Suppressor macrophage treated with lipopolysaccharide for 1 hour (primary cell): ENCODE results near the gene CLIC6.
A peak's percentile ranks its signal among the peaks of the same experiment; 100 is the strongest.

ENCODE experiments used
- DNase-seq, 3 donors: peaks; one replicate each; pipeline ENCODE4 v3.0.0-alpha.2; 2020 to 2022

Gene CLIC6

DNA sequence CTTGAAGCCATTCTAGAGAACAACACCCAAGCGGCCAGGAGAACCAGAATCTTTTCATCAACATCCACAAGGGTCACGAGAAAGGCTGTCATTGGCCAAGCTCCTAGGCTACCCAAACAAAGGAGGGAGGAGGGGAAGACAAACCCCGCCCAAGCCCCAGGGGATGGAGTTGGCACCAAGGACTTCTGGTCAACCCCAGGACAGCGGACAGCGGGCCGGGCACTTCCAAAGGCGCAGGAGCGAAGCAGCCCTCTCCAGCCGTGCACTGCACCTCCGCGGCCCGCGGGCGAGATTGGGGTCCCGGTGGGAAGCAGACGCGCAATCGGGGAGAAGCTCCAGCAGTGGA, at the start of gene CLIC6:
TSS of gene CLIC6 (plus strand) at position 192 of the 346 bp plus-strand sequence. CDS start 395 bp downstream, outside the sequence.
- peak in 1 of 3 donors; percentile 9 for DNase-seq

DNA sequence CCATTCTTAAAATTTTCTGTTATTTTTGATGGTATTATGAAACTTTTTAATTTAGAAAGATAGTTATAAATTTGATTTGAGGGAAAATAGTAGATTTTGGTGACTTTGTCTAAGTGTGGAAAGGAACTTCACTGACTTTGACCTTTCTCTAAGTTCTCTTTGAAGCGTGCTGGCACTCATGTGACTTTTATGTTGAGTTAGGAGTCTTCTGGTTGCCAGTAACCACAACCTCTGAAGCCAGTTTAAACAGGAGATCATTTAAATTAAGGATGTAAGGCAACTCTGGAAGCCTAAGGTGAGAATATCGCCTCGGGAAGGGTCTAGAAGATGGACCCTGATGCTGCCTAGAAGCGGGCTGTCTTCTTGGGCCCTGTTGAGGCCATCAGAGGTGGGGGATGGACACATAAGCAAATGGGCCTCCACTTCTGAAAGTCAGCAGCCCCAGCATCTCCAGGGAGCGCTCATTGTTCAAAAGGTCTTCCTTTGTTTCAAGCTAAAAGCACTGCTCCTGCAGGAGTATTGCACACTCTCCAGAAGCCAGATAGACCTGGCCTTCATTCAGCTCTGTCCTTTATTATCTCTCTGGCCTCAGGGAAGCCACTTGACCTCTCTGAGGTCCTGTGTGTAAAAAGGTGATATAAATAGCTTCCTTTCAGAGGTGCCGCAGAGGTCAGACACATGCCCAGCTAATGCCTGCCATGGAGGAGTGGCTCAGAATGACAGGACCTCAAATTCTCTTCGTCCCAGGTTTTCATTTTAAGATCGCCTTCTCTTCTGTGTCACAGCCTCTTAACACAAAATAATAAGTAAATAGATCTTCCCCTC, 48.7 kb upstream of the CLIC6 start:
- DNase-seq = no peak

DNA sequence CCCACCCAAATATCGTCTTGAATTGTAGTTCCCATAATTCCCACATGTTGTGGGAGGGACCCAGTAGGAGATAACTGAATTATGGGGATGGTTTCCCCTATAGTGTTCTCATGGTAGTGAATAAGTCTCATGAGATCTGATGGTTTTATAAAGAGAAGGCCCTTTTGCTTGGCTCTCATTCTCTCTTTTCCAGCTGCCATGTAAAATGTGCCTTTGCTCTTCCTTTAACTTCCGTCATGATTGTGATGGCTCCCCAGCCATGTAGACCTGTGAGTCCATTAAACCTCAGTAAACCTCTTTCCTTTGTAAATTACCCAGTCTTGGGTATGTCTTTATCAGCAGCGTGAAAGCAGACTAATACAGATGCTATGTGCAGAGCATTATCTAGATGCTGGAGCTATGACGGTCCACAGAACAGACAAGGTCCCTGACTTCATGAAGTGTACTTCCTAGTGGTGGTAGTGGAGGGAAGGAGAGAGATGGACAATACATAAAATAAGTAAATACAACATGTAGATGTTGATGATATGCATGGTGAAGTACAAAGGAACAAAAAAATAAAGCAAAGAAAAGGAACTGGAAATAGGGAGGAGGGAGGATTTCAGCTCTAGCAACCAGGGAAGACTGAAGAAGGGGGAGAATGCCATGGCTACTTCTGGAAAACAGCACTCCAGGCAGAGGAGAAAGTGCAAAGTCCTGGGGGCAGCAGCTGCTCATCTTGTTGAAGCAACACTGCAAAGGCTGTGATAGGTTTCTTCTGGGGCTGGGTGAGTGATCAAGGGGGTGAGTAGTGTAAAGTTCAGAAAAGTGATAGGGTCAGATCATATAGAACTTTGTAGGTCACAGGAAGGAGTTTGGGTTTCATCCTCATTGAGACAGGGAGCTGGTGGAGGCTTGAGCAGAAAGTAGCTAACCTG, 47.1 kb upstream of the CLIC6 start:
- DNase-seq = no peak

DNA sequence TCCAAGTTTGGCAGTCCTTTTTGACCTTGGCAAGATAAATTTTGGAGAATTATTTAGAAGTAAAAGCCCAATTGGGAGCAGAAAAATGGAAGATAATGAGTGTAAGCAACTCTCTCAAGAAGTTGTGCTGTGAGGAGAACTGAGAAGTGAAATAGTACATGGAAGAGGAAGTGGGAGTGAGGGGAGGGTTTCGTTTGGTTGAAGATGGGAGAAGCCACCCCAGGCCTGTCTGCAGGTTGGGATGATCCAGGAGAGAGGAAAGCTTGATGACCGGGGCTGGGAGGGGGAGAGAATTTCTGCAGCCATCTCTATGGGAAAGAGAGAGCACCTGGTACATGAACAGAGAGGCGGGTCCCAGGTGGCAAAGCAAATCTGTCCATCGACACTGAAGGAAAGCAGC, 45.3 kb upstream of the CLIC6 start:
- peak; percentile 25 to 36 (median 26) for DNase-seq

DNA sequence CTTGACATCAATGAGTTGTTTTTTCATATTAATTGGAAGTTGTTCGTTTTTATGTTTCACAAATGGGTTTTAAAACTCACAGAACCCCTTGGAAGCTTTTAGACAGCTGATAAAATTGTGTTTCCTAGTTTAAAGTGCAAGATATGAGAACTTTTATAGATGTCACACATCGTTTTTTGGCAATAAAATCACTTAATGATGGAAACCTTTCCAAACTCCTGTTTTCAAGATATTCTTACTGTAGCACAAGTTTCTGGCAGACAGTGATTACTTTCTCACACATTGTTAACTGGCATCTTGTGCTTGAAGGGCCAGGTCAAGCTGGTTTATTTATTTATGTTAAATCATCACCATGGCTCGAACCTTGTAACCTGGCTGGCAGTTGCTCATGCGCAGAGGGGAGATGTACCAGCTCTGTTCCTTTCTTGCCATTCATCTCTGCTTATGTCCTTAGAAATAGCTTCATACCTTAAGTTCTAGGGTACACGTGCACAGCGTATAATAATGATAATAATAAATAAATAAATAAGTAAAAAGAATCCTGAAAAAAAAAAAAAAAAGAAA, 43.7 kb upstream of the CLIC6 start:
- DNase-seq = no peak

- DNase-seq = no peak
Measured at GRCh38 chr21:34626131-34626530, 42.7 kb upstream of the CLIC6 start.

- peak; percentile 59 to 79 (median 70) for DNase-seq
Measured at GRCh38 chr21:34630536-34631143, 38.2 kb upstream of the CLIC6 start.

GRCh38 chr21:34632498-34632897, 36.3 kb upstream of the CLIC6 start:
- DNase-seq = no peak

DNA sequence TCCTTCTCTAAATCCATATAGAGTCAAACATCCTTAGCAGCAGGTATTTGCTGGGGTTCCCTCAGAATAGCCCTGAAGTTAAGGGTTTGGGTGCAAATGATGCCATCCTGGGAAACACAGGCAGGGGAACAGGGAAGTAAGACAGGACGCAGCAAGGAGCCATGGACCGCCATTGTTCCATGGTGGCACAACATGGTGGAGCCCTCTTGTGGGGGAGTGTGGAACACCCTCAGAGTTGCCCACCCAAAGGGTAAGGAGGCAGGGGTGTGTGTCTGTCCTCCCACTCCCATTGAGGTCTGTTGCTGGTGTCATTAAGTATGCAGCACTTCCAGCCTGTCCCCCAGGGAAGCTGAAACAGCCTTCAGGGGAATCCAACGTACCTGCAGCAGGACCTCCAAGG, 33.5 kb upstream of the CLIC6 start:
- no peak for DNase-seq

DNA sequence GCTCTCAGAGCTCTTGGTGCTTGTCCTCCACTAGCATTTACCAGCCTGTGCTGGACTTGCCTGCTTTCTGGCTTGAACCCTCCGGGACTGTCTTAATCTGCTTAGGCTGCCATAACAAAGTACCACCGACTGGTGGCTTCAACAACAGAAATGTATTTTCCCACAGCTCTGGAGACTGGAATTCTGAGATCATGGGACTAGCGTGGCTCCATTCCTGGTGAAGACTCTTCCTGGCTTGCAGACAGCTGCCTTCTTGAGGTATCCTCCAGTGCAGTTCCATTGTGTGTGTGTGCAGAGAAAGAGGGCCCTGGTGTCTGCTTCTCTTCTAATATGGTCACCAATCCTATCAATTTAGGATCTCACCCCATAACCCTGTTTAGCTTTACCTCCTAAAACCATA, 31.8 kb upstream of the CLIC6 start:
- DNase-seq = no peak

GRCh38 chr21:34639250-34639649, 29.5 kb upstream of the CLIC6 start:
- no peak for DNase-seq

DNA sequence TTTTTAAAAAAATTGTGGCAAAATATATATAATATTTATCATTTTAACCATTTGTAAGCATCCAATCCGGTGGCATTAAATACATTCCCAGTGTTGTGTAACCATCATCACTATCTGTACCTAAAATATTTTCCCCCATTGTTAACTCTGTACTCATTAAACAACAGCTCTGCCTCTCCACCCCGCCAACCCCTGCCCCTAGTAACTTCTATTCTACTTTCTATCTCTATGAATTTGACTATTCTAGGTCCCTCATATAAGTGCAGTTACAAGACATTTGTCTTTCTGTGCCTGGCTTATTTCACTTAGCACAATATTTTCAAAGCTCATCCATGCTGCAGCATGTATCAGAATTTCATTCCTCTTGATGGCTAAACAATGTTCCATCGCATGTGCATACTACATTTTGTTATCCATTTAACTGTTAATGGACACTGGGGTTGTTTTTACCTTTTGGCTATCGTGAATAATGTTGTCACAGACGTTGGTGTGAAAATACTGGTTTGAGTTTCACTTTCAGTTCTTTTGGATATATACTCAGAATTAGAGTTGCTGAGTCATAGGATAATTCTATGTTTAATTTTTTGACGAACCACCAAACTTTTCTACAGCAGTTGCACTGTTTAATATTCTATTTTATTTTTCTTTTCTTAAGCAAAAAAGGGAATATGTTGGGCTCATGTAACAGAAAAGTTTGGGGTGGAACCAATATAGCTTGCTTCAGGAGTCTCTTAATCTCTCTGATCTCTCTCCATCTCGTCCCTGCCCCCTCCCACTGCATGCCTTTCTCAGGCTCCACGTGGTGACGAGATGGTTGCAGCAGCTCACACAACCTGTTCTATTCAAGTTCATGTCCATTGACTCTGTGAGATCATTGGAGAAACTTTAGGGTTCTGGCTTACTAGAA, 28.7 kb upstream of the CLIC6 start:
- DNase-seq = peak in 2 of 3 donors; percentile 45 to 60

DNA sequence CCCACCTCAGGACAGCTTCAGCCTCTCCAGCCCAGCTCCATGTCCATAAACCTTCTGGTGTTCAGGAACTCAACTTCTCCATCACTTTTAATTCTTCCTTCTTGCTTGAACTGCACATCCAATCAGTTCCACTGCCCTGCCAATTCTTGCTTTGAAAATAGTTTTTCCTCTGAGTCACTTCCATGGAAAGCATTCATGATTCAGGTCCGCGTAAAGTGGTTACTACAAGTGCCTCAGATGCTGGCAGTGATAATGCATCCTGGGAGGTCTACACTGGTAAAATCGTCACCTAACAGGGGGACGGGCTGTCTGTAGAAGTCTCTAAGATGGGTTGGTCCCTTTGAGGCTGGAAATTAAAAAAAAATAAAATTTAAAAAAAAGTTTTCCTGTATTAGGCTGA, 27.9 kb upstream of the CLIC6 start:
- peak in 1 of 3 donors; percentile 22 for DNase-seq

DNA sequence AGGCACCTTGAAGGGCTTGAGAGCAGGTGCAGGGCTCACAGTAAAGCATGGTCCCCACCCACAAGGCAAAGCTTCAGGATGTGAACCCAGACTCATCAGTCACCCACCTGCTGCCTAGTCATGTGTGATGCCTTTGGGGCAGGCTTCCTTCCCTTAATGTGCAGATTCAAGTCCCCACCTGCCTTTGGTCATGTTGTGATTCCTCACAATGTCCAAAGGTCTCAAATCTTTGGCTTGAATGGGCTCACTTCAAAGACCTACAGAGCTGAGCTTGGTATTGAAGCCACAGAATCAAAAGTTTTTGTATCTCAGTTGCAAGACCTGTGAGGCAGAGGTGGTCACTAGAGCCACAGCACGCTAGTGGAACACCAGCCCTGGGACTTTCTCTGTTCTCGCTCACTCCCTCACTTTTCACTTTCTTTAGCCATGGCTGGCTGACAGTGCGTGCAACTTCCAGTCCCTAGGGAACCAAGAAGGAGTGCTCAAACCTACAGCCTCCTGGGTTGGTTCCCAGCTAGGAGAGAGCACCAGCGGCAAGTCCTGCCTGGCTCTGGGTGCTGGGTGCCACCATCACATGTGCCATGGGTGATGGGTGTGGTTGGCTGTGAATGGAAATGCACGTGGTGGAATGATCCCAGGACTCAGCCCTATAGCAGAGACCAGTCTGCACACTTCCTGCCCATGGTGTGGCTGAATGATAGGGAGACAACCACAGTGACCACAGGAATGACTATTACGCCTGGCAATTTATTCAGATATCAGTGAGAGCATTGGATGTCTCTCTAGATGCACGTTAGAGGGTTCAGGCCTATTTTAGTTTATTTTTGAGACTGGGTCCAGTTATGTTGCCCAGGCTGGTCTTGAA, 26.4 kb upstream of the CLIC6 start:
- no peak for DNase-seq

DNA sequence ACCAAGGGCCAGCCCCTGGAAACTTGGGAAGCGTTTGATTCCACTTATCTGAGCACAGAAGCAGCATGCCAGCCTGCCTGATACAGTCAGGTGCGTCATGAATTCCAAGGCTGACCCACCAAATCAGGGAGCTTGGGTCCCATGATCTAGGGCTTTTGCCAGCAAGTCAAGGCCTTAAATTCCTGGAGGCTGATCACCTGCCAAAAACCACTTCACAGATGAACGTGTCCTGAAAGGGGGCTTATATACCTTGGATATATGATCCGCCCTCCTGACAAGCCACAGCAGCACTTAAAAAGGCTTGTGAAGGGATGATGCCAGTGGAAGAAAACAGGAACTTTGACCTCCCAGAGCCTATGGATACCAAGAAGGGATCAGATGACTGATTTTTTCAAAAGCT, 24.0 kb upstream of the CLIC6 start:
- no peak for DNase-seq

DNA sequence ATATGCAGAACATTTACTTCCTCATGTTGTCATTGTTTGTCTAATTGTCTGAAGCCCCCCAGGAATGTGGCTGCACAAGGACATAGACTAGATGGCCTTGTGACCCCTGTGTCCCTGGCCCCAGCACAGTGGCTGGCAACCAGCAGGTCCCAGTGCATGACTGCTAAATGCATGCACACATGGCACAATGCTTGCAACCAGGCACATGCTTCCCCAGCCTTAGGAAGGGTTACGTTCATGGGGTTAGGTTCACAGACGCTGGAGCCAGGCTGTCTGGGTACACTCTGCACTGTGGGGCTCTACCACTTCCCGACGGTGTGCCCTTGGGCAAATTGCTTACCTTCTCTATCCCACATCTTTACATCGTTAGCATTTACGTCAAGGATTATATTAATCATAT, 21.2 kb upstream of the CLIC6 start:
- no peak for DNase-seq

DNA sequence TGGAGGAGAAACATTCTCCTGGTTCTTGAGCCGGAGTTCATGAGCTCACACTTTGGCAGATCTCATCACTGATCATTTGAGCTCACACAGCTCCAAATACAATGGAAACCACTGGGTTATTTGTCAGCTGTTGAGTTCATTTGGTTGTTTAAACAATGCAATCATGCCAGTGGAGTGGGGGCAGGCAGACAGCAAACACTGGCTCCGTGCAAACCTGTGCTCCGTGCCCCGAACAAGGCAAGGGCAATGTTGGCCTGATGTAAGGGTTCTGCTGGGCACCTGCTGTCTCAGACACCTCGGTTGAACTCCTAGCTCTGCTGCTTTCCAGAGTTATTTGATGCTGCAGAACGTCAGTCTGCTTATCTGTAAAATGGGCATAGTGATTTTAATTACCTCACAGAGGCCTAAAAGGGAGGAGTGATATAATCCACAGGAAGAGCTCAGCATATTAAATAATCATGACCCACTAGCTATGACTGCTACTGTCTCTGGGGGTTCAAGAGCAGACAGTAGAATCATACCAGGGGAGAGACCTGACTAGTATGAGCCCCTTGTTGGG, 20.0 kb upstream of the CLIC6 start:
- DNase-seq = no peak

- no peak for DNase-seq
Measured at GRCh38 chr21:34649400-34649799, 19.4 kb upstream of the CLIC6 start.

DNA sequence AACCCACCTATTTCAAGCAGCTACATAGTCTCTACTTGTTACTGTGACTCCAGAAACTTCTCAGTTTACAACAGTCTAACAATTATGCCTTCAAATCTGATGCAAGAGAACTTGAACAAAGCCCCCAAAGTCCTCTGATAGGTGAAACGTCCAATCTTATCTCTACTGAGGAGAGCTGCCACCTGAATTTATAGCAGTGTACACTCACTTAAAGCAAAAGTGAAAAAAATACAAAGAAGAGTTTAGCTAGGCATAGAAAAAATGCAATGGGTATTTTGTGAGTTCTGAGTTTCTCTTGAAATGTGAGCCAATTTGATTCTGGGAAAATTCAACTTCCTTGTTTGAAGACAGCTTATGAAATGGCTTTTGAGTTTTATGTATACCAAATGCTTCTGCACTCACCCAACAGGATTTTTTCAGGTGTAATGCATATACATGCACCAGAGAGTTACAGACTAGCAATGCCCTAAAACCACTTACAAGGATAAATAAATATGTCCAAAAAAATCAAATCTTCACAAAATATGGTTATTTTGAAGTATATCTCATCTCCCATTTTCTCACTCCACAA, 17.8 kb upstream of the CLIC6 start:
- no peak for DNase-seq

DNA sequence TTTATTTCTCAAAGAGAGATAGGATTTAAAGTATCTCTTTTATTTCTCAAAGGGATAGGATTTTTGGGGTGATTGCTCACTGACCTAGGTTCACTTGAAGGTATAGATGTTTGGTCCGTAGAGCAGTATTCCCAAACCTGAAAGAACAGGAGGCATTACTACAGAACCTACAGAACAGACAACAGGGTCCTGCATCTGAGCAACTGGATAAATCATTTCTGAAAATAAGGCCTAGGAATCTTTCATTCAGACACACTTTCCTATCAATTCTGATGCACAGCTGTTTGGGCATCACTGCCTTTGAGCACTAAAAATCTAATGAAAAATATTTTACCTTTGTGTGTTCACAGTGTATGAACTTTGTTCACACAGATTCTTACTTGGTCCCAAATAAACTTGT, 17.2 kb upstream of the CLIC6 start:
- DNase-seq = no peak
